Heart right ventricle (tissue), 16 donors: ENCODE results near the gene C1orf74. TPM values are rescaled to one million over a fixed set of nuclear protein-coding genes. Genes with fewer than 3 reads are reported as not detected.

Experiments
- ATAC-seq, 8 donors: fragments of 200-7000 bp; cut with Tn5 transposase; one replicate each; pipeline ENCODE4 v1.9.1; 2020; ENCODE audit warnings: mild to moderate bottlenecking in 8 of 8, moderate library complexity in 8 of 8, moderate number of reproducible peaks in 1 of 8
- DNase-seq, 2 donors: peaks; one replicate each; pipeline ENCODE4 v3.0.0-alpha.2; 2020
- H3K27ac ChIP-seq, 10 donors: fragments of 200-600 bp; sonication (generic) in 2 of 10; one replicate each; pipeline versions ENCODE4 v1.5.0 to v1.8.0; 2020 to 2022; ENCODE audit warnings: mild to moderate bottlenecking in 3 of 10
- H3K27me3 ChIP-seq, 7 donors: fragments of 200-600 bp; one replicate each; pipeline ENCODE4 v1.8.0; 2021 to 2022; ENCODE audit warnings: mild to moderate bottlenecking in 2 of 7
- H3K36me3 ChIP-seq, 9 donors: fragments of 200-600 bp; sonication (generic) in 1 of 9; one replicate each; pipeline versions ENCODE4 v1.5.0 to v1.8.0; 2020 to 2022; ENCODE audit warnings: mild to moderate bottlenecking in 2 of 9
- H3K4me1 ChIP-seq, 9 donors: fragments of 200-600 bp; sonication (generic) in 1 of 9; one replicate each; pipeline versions ENCODE4 v1.5.0 to v1.8.0; 2020 to 2022; ENCODE audit warnings: mild to moderate bottlenecking in 4 of 9
- H3K4me3 ChIP-seq, 10 donors: fragments of 200-600 bp; sonication (generic) in 2 of 10; one replicate each; pipeline versions ENCODE4 v1.5.0 to v1.8.0; 2020 to 2022; ENCODE audit warnings: mild to moderate bottlenecking in 7 of 10, moderate library complexity in 2 of 10
- H3K9me3 ChIP-seq, 11 donors: fragments of 200-600 bp in 10 of 11; sonication (generic) in 2 of 11; one replicate each; pipeline versions ENCODE4 v1.5.0 to v1.8.0; 2013 to 2022; ENCODE audit warnings: mild to moderate bottlenecking in 2 of 11, control low read depth in 1 of 11, moderate library complexity in 1 of 11
- CTCF ChIP-seq, 9 donors: fragments of 200-600 bp; sonication (generic) in 2 of 9; IDR thresholded peaks; one replicate each; pipeline versions ENCODE4 v1.5.0 to v1.8.0; 2021 to 2022; ENCODE audit warnings: antibody characterized with exemption in 9 of 9, mild to moderate bottlenecking in 5 of 9, moderate library complexity in 1 of 9
- WGBS, 2 donors: extraction: QIAGEN DNeasy Blood & Tissue Kit; methylation state at CpG; one replicate each; pipeline ENCODE4 v1.1.7; 2013; ENCODE audit warnings: inconsistent platforms in 1 of 2; 5-methylcytosine and 5-hydroxymethylcytosine counted together
- intact Hi-C, 10 donors: fragments of 100-400 bp; cut with DNase I; formaldehyde crosslinking; loops; one replicate each; pipeline versions ENCODE4 v1.11.1 to v1.14.2; 2022
- polyA plus RNA-seq, 2 donors: library from polyadenylated mRNA; stranded (reverse); fragments of 200-250 nt; gene quantifications; one replicate each; pipeline ENCODE4 v1.2.3, GENCODE V29; 2013
- total RNA-seq, 10 donors: library from RNA; stranded (reverse); fragmentation: NEBNext Ultra II Directional in 3 of 10; extraction: Animal tissue kit (Norgen Biotek cat#: 25700) in 3 of 10; gene quantifications; one replicate each; pipeline versions ENCODE4 v1.2.1 to v1.2.4, GENCODE V29; 2021 to 2023
- donor health status: Arrhythmogenic right ventricular cardiomyopathy.
- donor health status: ischemic (EF 13 %, LVEDD 7.1; RV severe dilation, severe dysfunction).
- donor health status: healthy with polysubstance abuse.
- donor health status: DM: no; HTN: yes; CAD: no.
- donor health status: DM: no; HTN: no; CAD: no.
- donor health status: ischemic (EF 25% LVEDD 6.9; RV normal size, moderate dysfunction).
- donor health status: ischemic (EF 25% LVEDD 5.7; RV mildly dilated, moderate dysfunction).
- donor health status: healthy.
- donor health status: DM: yes; HTN: yes; CAD: no.
- donor health status: Ischemic cardiomyopathy.
- donor health status: ischemic (EF 35%, LVEDD 5.7; RV mildly dilated, moderate dysfunction).
- donor health status: nonischemic (EF 11% LVEDD 7.7; RV severe dilation, severe dysfunction).
- donor health status: DM: yes; HTN: yes; CAD: no.
- donor health status: PGD.
- donor health status: ischemic (EF 29% LVEDD 5.4; RV normal size, mild dysfunction).
- donor health status: nonischemic (EF 23%, LVEDD 6.1; RV moderate dilation, normal function).

C1orf74 gene
- total and polyA plus RNA-seq, 12 donors = 1.0 to 2.8 (median 1.8) TPM

GRCh38 chr1:209827384-209828262 lies 43.3 kb upstream of the C1orf74 start, which contains the start of gene UTP25:
TSS of gene UTP25 (plus strand) at chr1:209827972. CDS start at chr1:209828064, 92 bp downstream.
- Histone ChIP-seq H3K27ac (peak within 1 kb of the TSS in 9 of 10 donors; percentile 57 to 90 (median 75)), H3K4me3 (peak within 1 kb of the TSS; percentile 67 to 94 (median 72)), H3K27me3 (no peaks in the 10 kb centered on the region), H3K4me1 (peaks cover 0 to 35% (median 20%) of the 10 kb centered on the region in 9 donors), H3K9me3 (no peaks in the 10 kb centered on the region), H3K36me3 (peaks cover 0 to 33% (median 14%) of the 10 kb centered on the region in 9 donors)
- peak; percentile 56 to 86 (median 73) for TF ChIP-seq CTCF (IDR thresholded peaks at IDR 0.05)
- peak; percentile 90 to 95 for DNase-seq
- peak; percentile 87 to 95 (median 92) for ATAC-seq
- WGBS, 2 donors = 18 to 19% methylated on average over 51 of the region's 51 CpGs
- intact Hi-C loops = loop anchor here in 7 of 10 donors (2.0 to 10.0 kb wide), 5 partner anchors 40 to 253 kb away; partner anchors contain the start of gene C1orf74 (in 3 of the 7)

GRCh38 chr1:209825591-209826434 lies 41.5 kb upstream of the C1orf74 start:
- TF ChIP-seq CTCF (IDR thresholded peaks at IDR 0.05) = no peak
- H3K36me3 ChIP-seq = peaks cover 0 to 15% (median 3%) of the 10 kb centered on the region in 9 donors
- DNase-seq = no peak
- 77 to 78% methylated on average over 11 of the region's 11 CpGs for WGBS, 2 donors
- H3K27me3 ChIP-seq = no peaks in the 10 kb centered on the region
- intact Hi-C loops = loop anchor here in 7 of 10 donors (2.0 to 10.0 kb wide), 5 partner anchors 39 to 251 kb away; partner anchors contain the start of gene C1orf74 (in 3 of the 7)
- no peaks in the 10 kb centered on the region for H3K9me3 ChIP-seq
- H3K27ac ChIP-seq = peak overlapping the region in 2 of 10 donors; percentile 11 to 51
- H3K4me3 ChIP-seq = no peak overlapping the region
- ATAC-seq = peak in 2 of 8 donors; percentile 29 to 43
- peaks cover 0 to 36% (median 20%) of the 10 kb centered on the region in 9 donors for H3K4me1 ChIP-seq

- ATAC-seq (peak in 4 of 8 donors; percentile 7 to 50 (median 37)), DNase-seq (no peak)
- Histone ChIP-seq H3K4me1 (peaks cover 0 to 20% (median 7%) of the 10 kb centered on the region in 9 donors), H3K27me3 (peaks cover 0 to 21% (median 0%) of the 10 kb centered on the region in 7 donors), H3K4me3 (peak overlapping the region in 3 of 10 donors; percentile 14 to 23 (median 15)), H3K27ac (peak overlapping the region in 7 of 10 donors; percentile 26 to 66 (median 42)), H3K9me3 (no peaks in the 10 kb centered on the region), H3K36me3 (no peaks in the 10 kb centered on the region)
- TF ChIP-seq CTCF (IDR thresholded peaks at IDR 0.05) = peak; percentile 64 to 86 (median 77)
- intact Hi-C loops = loop anchor here in 2 of 10 donors (5.0 to 10.0 kb wide), 2 partner anchors 76 to 249 kb away; no protein-coding TSS in a partner anchor
- WGBS, 2 donors = 37 to 41% methylated on average over 12 of the region's 12 CpGs
Measured at GRCh38 chr1:209823143-209824041, 39.0 kb upstream of the C1orf74 start.
